ENCODE data around the gene LRRC56.

The LRRC56 gene

DNA sequence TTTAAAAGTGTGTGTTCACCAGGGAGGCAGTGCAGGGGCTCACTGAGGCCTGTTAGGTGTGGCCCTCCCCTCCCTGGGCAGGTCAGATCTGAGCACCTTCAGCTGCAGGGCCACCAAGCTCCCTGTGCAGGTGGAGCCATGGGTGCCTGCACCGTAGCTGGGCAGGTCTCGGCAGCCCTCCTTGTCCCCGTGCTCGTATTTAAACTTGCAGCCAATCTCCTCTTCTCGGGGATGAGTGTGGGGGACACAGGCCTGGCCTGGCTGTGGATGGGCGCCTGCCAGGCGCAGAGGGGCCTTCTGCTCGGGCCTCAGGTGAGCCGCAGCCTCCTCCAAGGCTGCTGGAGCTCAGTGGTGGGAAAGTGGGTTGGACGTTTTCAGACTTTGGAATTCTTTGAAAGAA is 58.1 kb downstream of the LRRC56 start:
- H3K4me1 ChIP-seq (ENCODE audit: control insufficient read depth in 5 of 5, insufficient read depth in 5 of 5, low read length in 5 of 5) = no peaks in the 10 kb centered on the region

DNA sequence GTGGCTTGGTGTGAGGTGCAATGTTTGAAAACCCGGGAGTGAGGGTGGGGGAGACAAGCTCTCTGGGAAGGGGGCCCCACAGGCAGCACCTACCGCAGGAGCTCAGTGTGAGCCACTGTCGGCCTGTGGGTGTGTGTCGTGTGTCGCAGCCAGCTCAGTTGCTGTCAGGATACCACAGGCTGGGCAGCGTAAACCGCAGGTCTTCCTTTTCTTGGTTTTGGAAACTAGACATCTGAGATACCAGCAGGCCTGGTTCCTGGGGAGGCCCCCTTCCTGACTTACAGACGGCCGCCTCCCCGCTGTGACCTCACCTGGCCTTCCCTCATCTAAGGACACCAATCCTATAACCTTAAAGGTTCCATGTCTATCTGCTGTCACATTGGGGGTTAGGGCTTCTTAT is 59.0 kb downstream of the LRRC56 start:
- Histone ChIP-seq H3K9ac (ENCODE audit: low read length in 5 of 5) (no peak overlapping the region), H3K27ac (ENCODE audit: low read depth, low read length) (no peak overlapping the region), H3K36me3 (ENCODE audit: control insufficient read depth in 5 of 5, insufficient read depth in 5 of 5, low read length in 5 of 5) (peaks cover 0 to 91% (median 83%) of the 10 kb centered on the region in 5 donors), H3K4me3 (ENCODE audit: low read depth in 1 of 5, low read length in 5 of 5) (no peak overlapping the region), H3K4me1 (ENCODE audit: control insufficient read depth in 5 of 5, insufficient read depth in 5 of 5, low read length in 5 of 5) (no peaks in the 10 kb centered on the region), H3K9me3 (ENCODE audit: control insufficient read depth in 5 of 5, low read length in 5 of 5) (no peaks in the 10 kb centered on the region), H3K27me3 (ENCODE audit: control insufficient read depth in 5 of 5, insufficient read depth in 4 of 5, low read length in 5 of 5) (no peaks in the 10 kb centered on the region)

More for the DNA sequence above, 58.1 kb downstream of the LRRC56 start:
- H3K9ac ChIP-seq (ENCODE audit: low read length in 5 of 5) = no peak overlapping the region
- H3K27ac ChIP-seq (ENCODE audit: low read depth, low read length) = no peak overlapping the region
- H3K9me3 ChIP-seq (ENCODE audit: control insufficient read depth in 5 of 5, low read length in 5 of 5) = no peaks in the 10 kb centered on the region
- H3K4me3 ChIP-seq (ENCODE audit: low read depth in 1 of 5, low read length in 5 of 5) = no peak overlapping the region
- peaks cover 0 to 94% (median 85%) of the 10 kb centered on the region in 5 donors for H3K36me3 ChIP-seq (ENCODE audit: control insufficient read depth in 5 of 5, insufficient read depth in 5 of 5, low read length in 5 of 5)
- H3K27me3 ChIP-seq (ENCODE audit: control insufficient read depth in 5 of 5, insufficient read depth in 4 of 5, low read length in 5 of 5) = no peaks in the 10 kb centered on the region

DNA sequence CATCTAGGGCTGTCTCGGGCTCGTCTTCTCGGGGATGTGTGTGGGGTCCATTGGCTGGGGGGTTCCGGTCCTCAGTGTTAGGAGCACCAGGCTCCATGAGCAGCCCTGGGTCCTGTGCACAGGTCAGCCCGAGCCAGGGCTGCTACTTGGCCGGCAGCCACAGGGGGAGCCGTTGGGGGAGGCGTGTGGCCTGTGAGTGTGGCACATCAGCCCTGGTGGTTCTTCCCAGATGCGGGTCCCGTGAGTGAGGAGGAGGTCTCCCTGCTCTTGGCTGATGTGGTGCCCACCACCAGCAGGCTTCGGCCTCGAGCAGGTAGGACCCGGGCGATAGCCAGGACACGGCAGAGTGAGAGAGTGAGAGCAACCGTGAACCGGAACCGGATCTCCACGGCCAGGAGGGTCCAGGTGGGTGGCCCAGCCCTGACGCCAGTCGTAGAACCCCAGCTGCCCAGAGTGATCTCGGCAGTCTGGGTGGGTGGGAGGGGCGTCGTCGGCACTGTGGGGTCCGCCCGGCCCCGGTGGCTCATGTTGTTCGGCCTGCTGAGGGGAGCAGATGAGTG is 59.9 kb downstream of the LRRC56 start:
- no peak overlapping the region for H3K9ac ChIP-seq (ENCODE audit: low read length in 5 of 5)
- no peak overlapping the region for H3K27ac ChIP-seq (ENCODE audit: low read depth, low read length)
- H3K4me1 ChIP-seq (ENCODE audit: control insufficient read depth in 5 of 5, insufficient read depth in 5 of 5, low read length in 5 of 5) = no peaks in the 10 kb centered on the region
- H3K9me3 ChIP-seq (ENCODE audit: control insufficient read depth in 5 of 5, low read length in 5 of 5) = no peaks in the 10 kb centered on the region
- H3K27me3 ChIP-seq (ENCODE audit: control insufficient read depth in 5 of 5, insufficient read depth in 4 of 5, low read length in 5 of 5) = no peaks in the 10 kb centered on the region
- no peak overlapping the region for H3K4me3 ChIP-seq (ENCODE audit: low read depth in 1 of 5, low read length in 5 of 5)
- H3K36me3 ChIP-seq (ENCODE audit: control insufficient read depth in 5 of 5, insufficient read depth in 5 of 5, low read length in 5 of 5) = peaks cover 0 to 92% (median 86%) of the 10 kb centered on the region in 5 donors

DNA sequence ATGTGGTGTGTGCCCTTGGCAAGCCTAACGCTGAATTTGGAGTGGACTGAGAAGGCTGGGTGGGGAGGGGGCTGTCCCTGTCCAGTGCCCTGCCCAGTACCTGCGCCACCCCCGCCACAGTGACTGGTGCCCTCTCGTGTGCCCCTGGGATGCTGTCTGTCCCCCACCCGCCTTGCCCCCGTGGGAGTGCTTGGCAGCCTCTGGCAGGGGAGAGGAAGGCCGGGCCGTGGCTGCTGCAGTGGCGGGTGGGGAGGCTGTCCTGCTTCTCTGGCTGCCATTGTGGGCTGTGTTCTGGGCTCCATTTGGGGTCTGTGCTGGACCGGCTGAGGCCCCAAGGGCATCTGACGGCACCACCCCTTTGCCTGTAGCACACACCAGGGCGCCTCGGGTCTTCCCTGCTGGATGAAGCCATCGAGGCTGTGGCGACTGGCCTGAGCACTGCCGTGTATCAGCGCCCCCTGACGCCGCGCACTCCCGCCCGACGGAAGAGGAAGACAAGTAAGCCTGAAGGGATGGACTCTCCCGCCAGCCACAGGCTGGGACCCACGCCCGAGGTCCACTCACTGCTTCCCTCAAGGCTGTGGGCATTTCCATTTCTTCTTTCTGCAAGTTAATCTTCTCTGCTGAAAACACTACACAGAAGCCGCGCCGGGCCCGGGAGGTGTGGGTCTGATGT is 60.8 kb downstream of the LRRC56 start:
- H3K4me3 ChIP-seq (ENCODE audit: low read depth in 1 of 5, low read length in 5 of 5) = no peak overlapping the region
- H3K9ac ChIP-seq (ENCODE audit: low read length in 5 of 5) = no peak overlapping the region
- H3K27me3 ChIP-seq (ENCODE audit: control insufficient read depth in 5 of 5, insufficient read depth in 4 of 5, low read length in 5 of 5) = no peaks in the 10 kb centered on the region
- H3K36me3 ChIP-seq (ENCODE audit: control insufficient read depth in 5 of 5, insufficient read depth in 5 of 5, low read length in 5 of 5) = peaks cover 0 to 92% (median 84%) of the 10 kb centered on the region in 5 donors
- no peaks in the 10 kb centered on the region for H3K4me1 ChIP-seq (ENCODE audit: control insufficient read depth in 5 of 5, insufficient read depth in 5 of 5, low read length in 5 of 5)
- H3K27ac ChIP-seq (ENCODE audit: low read depth, low read length) = no peak overlapping the region
- no peaks in the 10 kb centered on the region for H3K9me3 ChIP-seq (ENCODE audit: control insufficient read depth in 5 of 5, low read length in 5 of 5)

DNA sequence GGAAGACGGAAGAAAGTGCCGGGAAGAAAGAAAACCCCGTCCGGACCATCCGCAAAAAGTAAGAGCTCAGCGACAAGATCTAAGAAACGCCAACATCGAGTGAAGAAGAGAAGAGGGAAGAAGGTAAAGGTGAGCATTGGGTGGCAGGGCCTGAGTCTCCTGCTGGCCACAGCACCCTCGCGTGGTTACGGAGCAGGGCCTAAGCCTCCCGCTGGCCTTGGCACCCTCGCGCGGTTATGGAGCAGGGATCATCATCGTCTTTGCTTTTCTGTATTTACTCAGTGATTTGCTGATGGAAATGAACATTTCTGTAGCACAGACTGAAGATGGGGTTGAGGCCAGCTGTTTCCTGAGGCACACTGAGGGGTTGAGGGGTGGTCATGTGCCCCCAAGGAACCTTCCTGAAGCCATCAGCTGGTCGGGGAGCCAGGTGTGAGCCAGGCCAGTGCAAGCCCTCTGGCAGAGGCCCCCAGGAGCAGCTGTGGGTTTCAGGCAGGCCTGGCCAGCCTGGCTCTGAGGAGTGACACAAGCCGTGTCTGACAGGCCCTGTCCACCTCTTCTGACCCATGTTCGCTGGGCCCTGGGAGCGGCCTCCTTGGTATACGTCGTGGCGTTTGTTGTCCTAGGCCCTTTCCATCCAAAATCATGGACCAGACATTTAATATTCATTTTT is 64.4 kb downstream of the LRRC56 start:
- H3K27me3 ChIP-seq (ENCODE audit: control insufficient read depth in 5 of 5, insufficient read depth in 4 of 5, low read length in 5 of 5) = no peaks in the 10 kb centered on the region
- H3K27ac ChIP-seq (ENCODE audit: low read depth, low read length) = no peak overlapping the region
- H3K4me1 ChIP-seq (ENCODE audit: control insufficient read depth in 5 of 5, insufficient read depth in 5 of 5, low read length in 5 of 5) = no peaks in the 10 kb centered on the region
- H3K9ac ChIP-seq (ENCODE audit: low read length in 5 of 5) = no peak overlapping the region
- H3K9me3 ChIP-seq (ENCODE audit: control insufficient read depth in 5 of 5, low read length in 5 of 5) = no peaks in the 10 kb centered on the region
- no peak overlapping the region for H3K4me3 ChIP-seq (ENCODE audit: low read depth in 1 of 5, low read length in 5 of 5)
- H3K36me3 ChIP-seq (ENCODE audit: control insufficient read depth in 5 of 5, insufficient read depth in 5 of 5, low read length in 5 of 5) = peaks cover 0 to 92% (median 85%) of the 10 kb centered on the region in 5 donors

DNA sequence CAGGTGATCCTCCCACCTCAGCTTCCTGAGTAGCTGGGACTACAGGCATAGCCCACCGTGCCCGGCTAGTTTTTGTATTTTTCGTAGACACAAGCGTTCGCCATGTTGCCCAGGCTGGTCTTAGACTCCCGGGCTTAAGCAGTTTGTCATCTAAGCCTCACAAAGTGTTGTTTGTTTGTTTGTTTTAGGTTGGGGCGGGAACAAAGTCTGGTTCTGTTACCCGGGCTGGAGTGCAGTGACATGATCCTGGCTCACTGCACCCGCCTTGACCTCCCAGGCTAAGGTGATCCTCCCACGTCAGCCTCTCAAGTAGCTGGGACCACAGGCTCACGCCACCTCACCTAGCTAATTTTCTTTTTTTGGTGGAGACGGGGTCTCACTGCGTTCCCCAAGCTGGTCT is 65.8 kb downstream of the LRRC56 start:
- no peaks in the 10 kb centered on the region for H3K27me3 ChIP-seq (ENCODE audit: control insufficient read depth in 5 of 5, insufficient read depth in 4 of 5, low read length in 5 of 5)
- peaks cover 0 to 2% (median 0%) of the 10 kb centered on the region in 5 donors for H3K4me1 ChIP-seq (ENCODE audit: control insufficient read depth in 5 of 5, insufficient read depth in 5 of 5, low read length in 5 of 5)
- H3K36me3 ChIP-seq (ENCODE audit: control insufficient read depth in 5 of 5, insufficient read depth in 5 of 5, low read length in 5 of 5) = peaks cover 0 to 94% (median 86%) of the 10 kb centered on the region in 5 donors
- H3K9me3 ChIP-seq (ENCODE audit: control insufficient read depth in 5 of 5, low read length in 5 of 5) = no peaks in the 10 kb centered on the region
- no peak overlapping the region for H3K4me3 ChIP-seq (ENCODE audit: low read depth in 1 of 5, low read length in 5 of 5)
- H3K9ac ChIP-seq (ENCODE audit: low read length in 5 of 5) = no peak overlapping the region
- H3K27ac ChIP-seq (ENCODE audit: low read depth, low read length) = no peak overlapping the region

All from subcutaneous abdominal adipose tissue (tissue), 5 donors.